SK-N-SH (cell line): ENCODE results near the gene HAND2. TPM values are rescaled to one million over a fixed set of nuclear protein-coding genes. Genes with fewer than 3 reads are reported as not detected.
A peak's percentile ranks its signal among the peaks of the same experiment; 100 is the strongest.

ENCODE experiments used
- CTCF ChIA-PET: fragments of 300-600, 350-600 bp; formaldehyde crosslinking; extraction: SDS; loops from one replicate; lab custom pipeline; 2021; lab: Yijun Ruan, JAX
- POLR2A ChIA-PET: fragments of 350-600 bp; sonication (Branson Sonifier 250); formaldehyde crosslinking; extraction: SDS; loops from one replicate; lab custom pipeline; 2020; ENCODE audit warnings: antibody characterized with exemption, inconsistent platforms; lab: Yijun Ruan, JAX
- DNase-seq: peaks from one replicate; pipeline ENCODE4 v3.0.0; 2012
- H2AFZ ChIP-seq: fragments of 200-600 bp; sonication (generic); 2 replicates; pipeline ENCODE4 v1.8.1; 2016; ENCODE audit warnings: antibody characterized with exemption, mild to moderate bottlenecking, low read depth
- H3F3A ChIP-seq: fragments of 200-600 bp; sonication (generic); replicated peaks from 2 replicates; pipeline ENCODE3; 2016; ENCODE audit warnings: antibody characterized with exemption, mild to moderate bottlenecking; ENCODE audit not compliant: insufficient read depth
- H3K27ac ChIP-seq, 2 experiments: fragments of 200-500 bp in 1 of 2; fragments of 200-600 bp in 1 of 2; sonication (Bioruptor generic) in 1 of 2; sonication (generic), shearing (Covaris generic) in 1 of 2; 2 replicates each; pipeline versions ENCODE4 v1.5.1 to v1.6.1; 2014 to 2016; ENCODE audit warnings: low read depth in 2 of 2, inconsistent platforms in 1 of 2, low read length in 1 of 2, mild to moderate bottlenecking in 1 of 2, mixed read lengths in 1 of 2
- H3K27me3 ChIP-seq: fragments of 200-600 bp; sonication (generic), shearing (Covaris generic); 2 replicates; pipeline ENCODE4 v1.6.1; 2016; ENCODE audit warnings: mixed run types; ENCODE audit not compliant: insufficient read depth
- H3K36me3 ChIP-seq, 2 experiments: fragments of 200-500 bp in 1 of 2; fragments of 200-600 bp in 1 of 2; sonication (Bioruptor generic) in 1 of 2; sonication (generic) in 1 of 2; replicated peaks in 1 of 2; 2 replicates each; pipeline versions ENCODE3 to v1.5.1; 2014 to 2016; ENCODE audit warnings: low read length in 1 of 2, mild to moderate bottlenecking in 1 of 2; ENCODE audit not compliant: insufficient read depth in 2 of 2, control insufficient read depth in 1 of 2
- H3K4me1 ChIP-seq, 2 experiments: fragments of 200-500 bp in 1 of 2; fragments of 200-600 bp in 1 of 2; sonication (Bioruptor generic) in 1 of 2; sonication (generic), shearing (Covaris generic) in 1 of 2; 2 replicates each; pipeline versions ENCODE4 v1.5.1 to v1.6.1; 2014 to 2016; ENCODE audit warnings: low read depth in 1 of 2, low read length in 1 of 2, mixed run types in 1 of 2; ENCODE audit not compliant: insufficient read depth in 2 of 2, control insufficient read depth in 1 of 2
- H3K4me2 ChIP-seq: fragments of 200-600 bp; sonication (generic), shearing (Covaris generic); 2 replicates; pipeline ENCODE4 v1.6.1; 2017; ENCODE audit warnings: mixed run types
- H3K4me3 ChIP-seq, 2 experiments: fragments of 200-500 bp in 1 of 2; fragments of 200-600 bp in 1 of 2; sonication (Bioruptor generic) in 1 of 2; sonication (generic), shearing (Covaris generic) in 1 of 2; 2 replicates each; pipeline versions ENCODE4 v1.5.1 to v1.8.1; 2014 to 2016; ENCODE audit warnings: low read depth in 2 of 2, inconsistent platforms in 1 of 2, low read length in 1 of 2, mild to moderate bottlenecking in 1 of 2, mixed read lengths in 1 of 2, moderate library complexity in 1 of 2
- H3K79me2 ChIP-seq: fragments of 200-600 bp; sonication (generic); 2 replicates; pipeline ENCODE4 v1.8.1; 2017; ENCODE audit warnings: mild to moderate bottlenecking; ENCODE audit not compliant: insufficient read depth
- H3K9ac ChIP-seq: fragments of 200-600 bp; sonication (generic); 2 replicates; pipeline ENCODE4 v1.6.1; 2017; ENCODE audit warnings: mixed run types
- H3K9me2 ChIP-seq: fragments of 200-600 bp; sonication (generic); 2 replicates; pipeline ENCODE4 v1.6.1; 2017; ENCODE audit warnings: mixed run types
- H3K9me3 ChIP-seq: fragments of 200-600 bp; sonication (generic); 2 replicates; pipeline ENCODE4 v1.6.1; 2017; ENCODE audit warnings: mixed run types, mild to moderate bottlenecking, moderate library complexity
- H4K20me1 ChIP-seq: fragments of 200-600 bp; sonication (generic); 2 replicates; pipeline ENCODE4 v1.6.1; 2017; ENCODE audit warnings: mild to moderate bottlenecking, mixed run types; ENCODE audit not compliant: insufficient read depth
- CTCF ChIP-seq: fragments of 200-600 bp; sonication (generic); IDR thresholded peaks from 2 replicates; pipeline ENCODE4 v1.6.1; 2017; ENCODE audit warnings: antibody characterized with exemption, mild to moderate bottlenecking, moderate library complexity
- EZH2phosphoT487 ChIP-seq: fragments of 200-600 bp; sonication (generic); IDR thresholded peaks from 2 replicates; pipeline ENCODE4 v1.6.1; 2017; ENCODE audit warnings: low read depth, mixed run types, mild to moderate bottlenecking, antibody characterized with exemption, moderate library complexity, borderline replicate concordance
- FOXJ3 ChIP-seq: sonication (generic); formaldehyde crosslinking; IDR thresholded peaks from 2 replicates; pipeline ENCODE4 v1.5.1; 2020; ENCODE audit warnings: mild to moderate bottlenecking, missing genetic modification reagents
- JUND ChIP-seq: IDR thresholded peaks from 2 replicates; pipeline ENCODE4 v1.4.0; 2012
- NRF1 ChIP-seq: IDR thresholded peaks from 2 replicates; pipeline ENCODE4 v1.6.1; 2012; ENCODE audit warnings: low read depth, mild to moderate bottlenecking, low read length
- POLR2AphosphoS5 ChIP-seq: IDR thresholded peaks from 2 replicates; pipeline ENCODE4 v1.6.1; 2012; ENCODE audit warnings: low read depth, low read length
- RXRA ChIP-seq: IDR thresholded peaks from 2 replicates; pipeline ENCODE4 v1.4.0; 2012; ENCODE audit warnings: low read depth, mild to moderate bottlenecking, borderline replicate concordance
- SMC3 ChIP-seq: IDR thresholded peaks from 2 replicates; pipeline ENCODE4 v1.6.1; 2012; ENCODE audit warnings: low read depth, low read length, improper control_type of control experiment
- TAF1 ChIP-seq: IDR thresholded peaks from 2 replicates; pipeline ENCODE4 v1.6.1; 2012; ENCODE audit warnings: low read depth, mild to moderate bottlenecking, low read length, moderate library complexity, borderline replicate concordance
- TCF12 ChIP-seq: IDR thresholded peaks from 2 replicates; pipeline ENCODE4 v1.4.0; 2012
- WGBS: methylation state at CpG from one replicate; pipeline ENCODE4 v1.1.6; 2017; ENCODE audit warnings: low lambda C conversion rate; 5-methylcytosine and 5-hydroxymethylcytosine counted together
- polyA plus RNA-seq, 3 experiments: library from polyadenylated mRNA; depleted of rRNA; stranded (reverse); fragments of >200 nt; gene quantifications; 2 replicates each; pipeline ENCODE4 v1.2.3, GENCODE V29; 2012

HAND2 gene
- polyA plus RNA-seq, 1 of the 3 experiments (the other 2 are of a cell fraction): 106 TPM

- TF ChIP-seq FOXJ3 (CRISPR knock-in tag): peak; percentile 46; the same call in 1 of the 2 replicates
- TF ChIP-seq JUND: no peak
- TF ChIP-seq POLR2AphosphoS5: no peak; the same call in 1 of the 2 replicates
- TF ChIP-seq NRF1: no peak
- TF ChIP-seq TAF1: 0 out of 2 replicates have a peak, but pooled peaks have one; percentile 5
- no peak for TF ChIP-seq RXRA
Measured at GRCh38 chr4:173516621-173517524, 13.2 kb downstream of the HAND2 start (continued).

- Histone ChIP-seq H4K20me1 (no peaks in the 10 kb centered on the region), H3K9me2 (no peaks in the 10 kb centered on the region), H3K27me3 (no peaks in the 10 kb centered on the region), H3K9ac (no peak overlapping the region), H3K36me3 (peaks cover 5 to 6% of the 10 kb centered on the region in 2 experiments), H3K4me1 (peaks cover 14 to 38% of the 10 kb centered on the region in 2 experiments; a peak in 3 of 4 replicates), H3K79me2 (peaks cover 9% of the 10 kb centered on the region; the same call in 1 of the 2 replicates), H2AFZ (no peak overlapping the region), H3K9me3 (no peaks in the 10 kb centered on the region), H3K27ac (peak overlapping the region in 1 of 2 experiments; percentile 99; a peak in 2 of 4 replicates), H3K4me3 (no peak overlapping the region), H3F3A (peaks cover 34% of the 10 kb centered on the region), H3K4me2 (no peak overlapping the region)
- CTCF ChIA-PET: interaction anchor here (1.4 kb wide), 1 partner anchor 696 kb away, joined by 3 read pairs; no protein-coding TSS in a partner anchor
- no peak for DNase-seq
- WGBS: 90% methylated on average over 4 of the region's 4 CpGs
- TF ChIP-seq TCF12: no peak
- POLR2A ChIA-PET: interaction anchor here (0.6 to 1.2 kb wide), 3 partner anchors 9 to 470 kb away, joined by 3 to 5 read pairs (median 3); no protein-coding TSS in a partner anchor
Measured at GRCh38 chr4:173515458-173515857, 14.6 kb downstream of the HAND2 start.

- no peak for DNase-seq
- CTCF ChIA-PET: interaction anchor here (1.4 to 2.1 kb wide), 3 partner anchors 94 to 697 kb away, joined by 3 to 4 read pairs (median 4); no protein-coding TSS in a partner anchor
- POLR2A ChIA-PET: interaction anchor here (0.6 to 2.0 kb wide), 6 partner anchors 9 to 696 kb away, joined by 3 to 6 read pairs (median 4); no protein-coding TSS in a partner anchor
- Histone ChIP-seq H3K27ac (peak overlapping the region in 1 of 2 experiments; percentile 99; a peak in 2 of 4 replicates), H3K4me3 (no peak overlapping the region), H3K9me3 (no peaks in the 10 kb centered on the region), H3K27me3 (no peaks in the 10 kb centered on the region), H2AFZ (no peak overlapping the region), H4K20me1 (no peaks in the 10 kb centered on the region), H3K4me2 (no peak overlapping the region), H3F3A (peaks cover 27% of the 10 kb centered on the region), H3K79me2 (peaks cover 13% of the 10 kb centered on the region), H3K4me1 (peaks cover 11 to 35% of the 10 kb centered on the region in 2 experiments; a peak in 3 of 4 replicates), H3K9ac (no peak overlapping the region), H3K9me2 (no peaks in the 10 kb centered on the region), H3K36me3 (peaks cover 5 to 6% of the 10 kb centered on the region in 2 experiments)
- 88% methylated on average over 4 of the region's 4 CpGs for WGBS
- TF ChIP-seq EZH2phosphoT487: no peak
- no peak for TF ChIP-seq SMC3
- no peak for TF ChIP-seq FOXJ3 (CRISPR knock-in tag)
- no peak for TF ChIP-seq CTCF
Measured at GRCh38 chr4:173514641-173515217, 15.3 kb downstream of the HAND2 start.
